Skeletal muscle tissue (tissue), 4 donors: ENCODE measurements around the gene MEGF11. TPM values are rescaled to one million over a fixed set of nuclear protein-coding genes. Genes with fewer than 3 reads are reported as not detected.

ENCODE experiments used
- H3K27ac ChIP-seq: one replicate; pipeline ENCODE4 v1.7.0; 2013; ENCODE audit warnings: mild to moderate bottlenecking, low read depth, low read length, inconsistent platforms
- H3K27me3 ChIP-seq, 3 donors: one replicate each; pipeline ENCODE4 v1.7.0; 2013; ENCODE audit warnings: low read length in 3 of 3; ENCODE audit not compliant: control insufficient read depth in 3 of 3, insufficient read depth in 3 of 3
- H3K36me3 ChIP-seq, 3 donors: one replicate each; pipeline ENCODE4 v1.7.0; 2013; ENCODE audit warnings: low read length in 3 of 3; ENCODE audit not compliant: control insufficient read depth in 3 of 3, insufficient read depth in 3 of 3
- H3K4me1 ChIP-seq, 3 donors: one replicate each; pipeline ENCODE4 v1.7.0; 2013; ENCODE audit warnings: low read length in 3 of 3, mild to moderate bottlenecking in 3 of 3; ENCODE audit not compliant: control insufficient read depth in 3 of 3, insufficient read depth in 3 of 3
- H3K4me3 ChIP-seq, 3 donors: one replicate each; pipeline ENCODE4 v1.7.0; 2013; ENCODE audit warnings: low read length in 3 of 3
- H3K9ac ChIP-seq, 3 donors: one replicate each; pipeline ENCODE4 v1.7.0; 2013; ENCODE audit warnings: low read length in 3 of 3, mild to moderate bottlenecking in 3 of 3, moderate library complexity in 2 of 3, low read depth in 1 of 3
- H3K9me3 ChIP-seq, 3 donors: one replicate each; pipeline ENCODE4 v1.7.0; 2013; ENCODE audit warnings: low read length in 3 of 3; ENCODE audit not compliant: control insufficient read depth in 3 of 3
- total RNA-seq: library from RNA; depleted of rRNA; stranded (reverse); fragments of >200 nt; gene quantifications from one replicate; pipeline ENCODE4 v1.2.3, GENCODE V29; 2014
- donor health status: Osteomylitis.

MEGF11 gene
- total RNA-seq, 1 donor from 2014 or later, result 0.52 TPM

GRCh38 chr15:66094331-66094730 lies 159.2 kb downstream of the MEGF11 start:
- Histone ChIP-seq H3K4me1 (peaks cover under 1 to 10% (median 2%) of the 10 kb centered on the region in 3 donors), H3K4me3 (no peak overlapping the region), H3K36me3 (no peaks in the 10 kb centered on the region), H3K9me3 (no peaks in the 10 kb centered on the region), H3K27ac (no peak overlapping the region), H3K9ac (no peak overlapping the region), H3K27me3 (peaks cover 0 to 6% (median 4%) of the 10 kb centered on the region in 3 donors)

GRCh38 chr15:66092053-66093016 lies 161.2 kb downstream of the MEGF11 start:
- Histone ChIP-seq H3K27ac (no peak overlapping the region), H3K4me1 (peaks cover 7 to 13% (median 10%) of the 10 kb centered on the region in 3 donors)

GRCh38 chr15:66089509-66089908 lies 164.0 kb downstream of the MEGF11 start:
- peaks cover 7 to 10% (median 8%) of the 10 kb centered on the region in 3 donors for H3K4me1 ChIP-seq
- no peak overlapping the region for H3K27ac ChIP-seq
- H3K27me3 ChIP-seq, result peaks cover 0 to 4% (median 0%) of the 10 kb centered on the region in 3 donors
- H3K36me3 ChIP-seq, result no peaks in the 10 kb centered on the region
- no peak overlapping the region for H3K9ac ChIP-seq
- H3K9me3 ChIP-seq, result no peaks in the 10 kb centered on the region
- H3K4me3 ChIP-seq, result no peak overlapping the region

More at GRCh38 chr15:66092053-66093016, 161.2 kb downstream of the MEGF11 start:
- Histone ChIP-seq H3K36me3 (no peaks in the 10 kb centered on the region), H3K4me3 (no peak overlapping the region), H3K9me3 (no peaks in the 10 kb centered on the region), H3K9ac (no peak overlapping the region), H3K27me3 (peaks cover 0 to 6% (median 4%) of the 10 kb centered on the region in 3 donors)

DNA sequence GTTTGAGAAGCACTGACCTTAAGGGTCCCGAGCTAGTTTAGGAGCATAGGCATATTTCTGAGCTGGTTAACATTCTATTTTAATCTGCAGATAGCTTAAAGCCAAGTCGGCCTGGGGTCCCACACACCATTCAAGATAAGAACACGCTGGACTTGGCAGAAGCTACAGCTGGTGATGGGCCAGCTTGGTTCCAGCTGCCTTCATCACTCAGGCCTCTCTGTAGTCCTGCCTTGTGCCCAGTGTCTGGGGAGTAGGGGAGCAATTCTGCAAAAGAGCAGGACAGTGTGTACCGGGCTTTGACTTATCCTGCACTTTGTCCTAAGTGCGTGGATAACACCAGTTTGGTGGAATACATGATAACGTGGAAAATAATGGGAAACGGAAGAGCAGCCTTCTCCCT lies 164.5 kb downstream of the MEGF11 start:
- H3K27me3 ChIP-seq, result peaks cover 0 to 4% (median 0%) of the 10 kb centered on the region in 3 donors
- H3K4me3 ChIP-seq, result no peak overlapping the region
- H3K9ac ChIP-seq, result peak overlapping the region in 1 of 3 donors; percentile 50
- H3K9me3 ChIP-seq, result no peaks in the 10 kb centered on the region
- H3K27ac ChIP-seq, result no peak overlapping the region
- peaks cover 7 to 10% (median 8%) of the 10 kb centered on the region in 3 donors for H3K4me1 ChIP-seq
- H3K36me3 ChIP-seq, result no peaks in the 10 kb centered on the region

DNA sequence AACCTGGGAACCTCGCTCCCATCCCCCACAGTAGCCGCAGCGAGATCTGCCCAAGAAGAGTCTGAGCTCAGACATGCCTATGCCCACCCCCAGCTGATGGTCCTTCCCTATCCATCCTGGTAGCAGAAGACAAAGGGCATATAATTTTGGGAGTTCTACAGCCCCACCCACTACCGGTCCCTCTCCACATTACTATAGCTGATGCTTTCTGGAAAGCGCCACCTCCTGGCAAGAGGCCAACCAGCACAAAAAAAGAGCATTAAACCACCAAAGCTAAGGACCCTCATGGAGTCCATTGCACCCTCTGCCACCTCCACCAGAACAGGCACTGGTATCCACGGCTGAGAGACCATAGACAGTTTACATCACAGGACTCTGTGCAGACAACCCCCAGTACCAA lies 168.4 kb downstream of the MEGF11 start:
- no peaks in the 10 kb centered on the region for H3K36me3 ChIP-seq
- peaks cover 7 to 10% (median 8%) of the 10 kb centered on the region in 3 donors for H3K4me1 ChIP-seq
- peaks cover 0 to 6% (median 4%) of the 10 kb centered on the region in 3 donors for H3K27me3 ChIP-seq
- H3K27ac ChIP-seq, result no peak overlapping the region
- H3K9me3 ChIP-seq, result no peaks in the 10 kb centered on the region
- no peak overlapping the region for H3K9ac ChIP-seq
- no peak overlapping the region for H3K4me3 ChIP-seq

- no peaks in the 10 kb centered on the region for H3K36me3 ChIP-seq
- peaks cover 7 to 10% (median 8%) of the 10 kb centered on the region in 3 donors for H3K4me1 ChIP-seq
- H3K27me3 ChIP-seq, result peaks cover 0 to 8% (median 4%) of the 10 kb centered on the region in 3 donors
- H3K4me3 ChIP-seq, result no peak overlapping the region
- no peak overlapping the region for H3K9ac ChIP-seq
- no peaks in the 10 kb centered on the region for H3K9me3 ChIP-seq
- no peak overlapping the region for H3K27ac ChIP-seq
These were observed 168.8 kb downstream of the MEGF11 start for GRCh38 chr15:66084704-66085103.

DNA sequence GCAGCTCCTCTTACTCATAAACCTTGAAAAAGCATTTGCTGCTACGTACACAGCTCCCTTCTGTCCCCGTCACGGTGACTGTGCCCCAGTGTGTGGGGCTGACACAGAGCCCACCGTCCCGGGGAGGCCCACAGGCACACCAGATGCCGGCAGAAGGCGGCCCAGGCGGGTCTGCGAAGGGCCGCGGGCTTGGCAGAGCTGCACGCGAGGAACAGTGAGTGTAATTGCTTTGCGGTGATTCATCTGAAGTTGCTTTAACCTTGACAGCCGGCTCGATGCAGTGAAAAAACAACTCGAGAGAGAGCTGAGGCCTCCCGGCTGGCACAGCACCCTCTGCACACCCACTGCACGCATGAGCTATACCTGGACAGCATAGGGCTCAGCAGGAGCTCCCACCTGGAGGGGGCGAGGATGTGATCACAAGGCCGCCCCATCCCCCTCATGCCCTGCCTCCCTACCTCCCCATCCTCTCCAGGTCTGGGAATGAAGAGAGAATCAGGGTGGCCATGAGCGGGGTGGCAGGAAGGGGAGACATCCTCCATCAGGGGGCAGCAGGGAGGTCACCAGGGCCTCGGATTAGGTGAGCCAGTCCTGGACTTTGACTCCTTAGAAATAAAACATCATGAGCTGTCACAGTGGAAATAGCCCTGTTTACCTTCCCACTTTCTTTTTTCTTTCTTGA lies 172.7 kb downstream of the MEGF11 start:
- no peak overlapping the region for H3K27ac ChIP-seq
- H3K27me3 ChIP-seq, result peaks cover 4 to 20% (median 12%) of the 10 kb centered on the region in 3 donors
- H3K9me3 ChIP-seq, result no peaks in the 10 kb centered on the region
- no peak overlapping the region for H3K4me3 ChIP-seq
- no peak overlapping the region for H3K9ac ChIP-seq
- no peaks in the 10 kb centered on the region for H3K4me1 ChIP-seq
- H3K36me3 ChIP-seq, result no peaks in the 10 kb centered on the region

DNA sequence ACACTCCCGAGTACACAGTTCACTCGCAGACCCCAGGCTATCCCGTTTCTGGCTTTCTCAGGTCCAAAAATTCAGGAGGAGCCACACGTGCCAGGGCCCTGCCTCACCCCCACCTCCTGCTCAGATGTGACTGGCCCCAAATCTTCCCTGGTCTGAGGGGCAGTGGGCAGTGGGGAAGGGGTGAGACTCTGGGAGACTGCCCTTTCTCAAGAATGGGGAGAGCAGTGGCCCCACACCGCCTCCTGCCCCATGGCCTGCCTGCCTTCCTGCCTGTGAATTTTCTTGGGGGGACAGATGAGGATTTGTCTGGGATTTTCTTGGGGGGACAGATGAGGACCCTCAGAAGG lies 174.6 kb downstream of the MEGF11 start:
- Histone ChIP-seq H3K9me3 (no peaks in the 10 kb centered on the region), H3K27me3 (peaks cover 4 to 20% (median 12%) of the 10 kb centered on the region in 3 donors), H3K36me3 (no peaks in the 10 kb centered on the region), H3K4me1 (no peaks in the 10 kb centered on the region), H3K9ac (no peak overlapping the region), H3K4me3 (no peak overlapping the region), H3K27ac (no peak overlapping the region)

GRCh38 chr15:66078196-66078928 lies 175.2 kb downstream of the MEGF11 start:
- Histone ChIP-seq H3K4me3 (no peak overlapping the region), H3K9me3 (no peaks in the 10 kb centered on the region), H3K9ac (no peak overlapping the region), H3K4me1 (no peaks in the 10 kb centered on the region), H3K36me3 (no peaks in the 10 kb centered on the region), H3K27ac (no peak overlapping the region), H3K27me3 (peaks cover 4 to 20% (median 12%) of the 10 kb centered on the region in 3 donors)
